Measurements from ENCODE around the gene UBE3A.

- TF ChIP-seq POLR2A (IDR thresholded peaks at IDR 0.05) = no peak
- no peak for TF ChIP-seq CTCF (IDR thresholded peaks at IDR 0.05)
These were observed 30.9 kb downstream of the UBE3A start for GRCh38 chr15:25407950-25408349.

Measured in lower leg skin (tissue), 3 donors.